ENCODE data around the gene RAB7B.
"Not testable (repeated sequence)": the region's sequence is repeated elsewhere in the genome, so short reads cannot be mapped to it uniquely, and the experiment has no call there.

RAB7B gene

DNA sequence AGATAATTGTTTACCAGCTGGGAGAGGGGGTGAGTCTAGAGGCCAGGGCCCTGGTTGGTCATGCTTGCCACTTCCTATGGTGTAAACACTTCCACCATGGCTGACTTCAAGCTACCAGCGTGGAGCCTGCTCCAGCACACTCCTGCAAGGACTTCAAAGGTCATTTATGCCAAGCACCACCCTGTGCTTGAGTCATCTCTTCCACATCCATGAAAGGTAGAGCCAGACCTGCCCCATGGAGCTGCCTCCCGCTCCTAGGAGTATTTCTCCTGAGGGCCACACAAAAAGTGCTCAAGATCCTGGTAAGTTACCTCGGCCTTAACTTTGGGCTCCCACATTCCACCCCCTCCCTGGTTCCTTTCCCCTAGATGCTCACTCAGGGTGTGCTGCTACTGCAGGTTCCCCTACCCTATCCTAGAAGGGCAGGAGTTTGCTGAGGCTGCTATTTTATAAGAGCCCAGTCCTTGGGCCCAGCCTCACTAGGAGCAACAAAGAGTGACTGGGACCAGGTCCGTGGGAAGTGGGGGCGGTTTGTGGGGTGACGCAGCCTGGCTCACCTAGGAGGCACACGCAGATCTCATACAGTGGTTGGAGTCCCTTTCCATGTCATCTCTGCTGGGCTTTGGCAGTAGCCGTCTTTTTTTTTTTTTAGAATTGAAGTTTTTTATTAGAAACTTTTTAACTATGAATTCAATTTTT is 2.4 kb downstream of the RAB7B start:
- DNase-seq: no peak
- H3K36me3 ChIP-seq (ENCODE audit: control insufficient read depth in 4 of 4, insufficient read depth in 4 of 4, low read length in 3 of 4): peaks cover 0 to 24% (median 0%) of the 10 kb centered on the region in 4 experiments
- H3K9me3 ChIP-seq (ENCODE audit: control extremely low read depth in 1 of 5, control insufficient read depth in 4 of 5, insufficient read depth in 2 of 5, low read depth in 1 of 5, low read length in 4 of 5): peaks cover 0 to 10% (median 0%) of the 10 kb centered on the region in 5 experiments
- peaks cover 0 to 54% (median 36%) of the 10 kb centered on the region in 4 experiments for H3K4me1 ChIP-seq (ENCODE audit: control extremely low read depth in 1 of 4, control insufficient read depth in 4 of 4, insufficient read depth in 4 of 4, low read length in 3 of 4)
- peak overlapping the region in 1 of 7 experiments; percentile 37 for H3K4me3 ChIP-seq (ENCODE audit: control insufficient read depth in 1 of 7, extremely low read depth in 1 of 7, insufficient read depth in 4 of 7, low read depth in 2 of 7, low read length in 6 of 7)
- ChIA-PET CTCF (interaction anchor here (0.9 to 11.4 kb wide), 5 partner anchors 11 to 105 kb away, joined by 3 to 95 read pairs (median 5); no protein-coding TSS in a partner anchor), POLR2A (no interaction called here)
- 99% methylated on average over 7 of the region's 8 CpGs for WGBS (ENCODE audit: insufficient coverage)
- no peak overlapping the region for H3K27ac ChIP-seq (ENCODE audit: insufficient read depth in 1 of 2, low read depth in 1 of 2, low read length in 2 of 2, poor library complexity in 1 of 2, severe bottlenecking in 2 of 2)
- no peaks in the 10 kb centered on the region for H3K27me3 ChIP-seq (replicated peaks in 2 of 5; ENCODE audit: control insufficient read depth in 4 of 5, insufficient read depth in 5 of 5, low read length in 4 of 5)

DNA sequence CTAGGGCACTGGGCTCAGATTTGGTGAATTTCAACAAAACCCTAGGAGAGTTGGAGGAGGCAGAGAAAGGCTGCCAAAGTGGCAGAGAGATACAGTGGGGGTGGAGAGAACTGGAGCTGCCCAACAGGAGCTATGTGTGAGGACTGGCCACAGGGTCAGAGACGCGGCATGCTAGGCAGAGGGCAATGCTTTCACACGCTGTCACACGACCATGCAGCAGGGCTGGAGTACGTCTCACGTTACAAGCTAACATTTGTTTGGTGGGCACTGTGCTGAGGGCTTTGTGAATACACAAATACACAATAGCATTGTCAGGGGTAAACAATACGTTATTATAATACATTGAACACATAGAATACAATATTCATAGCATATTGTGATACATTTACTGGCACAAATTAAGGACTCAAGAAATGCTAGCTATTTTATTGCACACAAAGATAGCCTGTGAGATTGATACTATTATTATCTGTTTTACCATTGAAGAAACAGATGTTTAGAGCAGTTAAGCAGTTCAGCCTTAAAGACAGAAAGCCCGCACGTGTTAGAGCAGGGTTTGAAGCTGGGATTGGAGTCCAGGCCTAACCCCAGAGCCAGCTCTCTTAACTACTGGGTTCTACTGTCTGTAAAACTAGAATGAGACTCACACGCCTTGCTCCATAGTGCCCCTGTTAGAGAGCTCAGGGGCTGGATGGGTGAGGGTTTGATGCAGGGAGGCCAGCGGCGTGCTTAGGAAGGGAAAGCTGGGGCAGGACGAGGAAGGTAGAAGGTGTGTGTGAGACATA is 4.5 kb downstream of the RAB7B start:
- ChIA-PET CTCF (interaction anchor here (1.0 to 11.4 kb wide), 6 partner anchors 15 to 107 kb away, joined by 3 to 95 read pairs (median 8); no protein-coding TSS in a partner anchor), POLR2A (no interaction called here)
- peaks cover 0 to 33% (median 25%) of the 10 kb centered on the region in 4 experiments for H3K4me1 ChIP-seq (ENCODE audit: control extremely low read depth in 1 of 4, control insufficient read depth in 4 of 4, insufficient read depth in 4 of 4, low read length in 3 of 4)
- 100% methylated on average over 6 of the region's 13 CpGs for WGBS (ENCODE audit: insufficient coverage)
- no peaks in the 10 kb centered on the region for H3K27me3 ChIP-seq (replicated peaks in 2 of 5; ENCODE audit: control insufficient read depth in 4 of 5, insufficient read depth in 5 of 5, low read length in 4 of 5)
- H3K9me3 ChIP-seq (ENCODE audit: control extremely low read depth in 1 of 5, control insufficient read depth in 4 of 5, insufficient read depth in 2 of 5, low read depth in 1 of 5, low read length in 4 of 5): peaks cover 0 to 10% (median 0%) of the 10 kb centered on the region in 5 experiments
- H3K36me3 ChIP-seq (ENCODE audit: control insufficient read depth in 4 of 4, insufficient read depth in 4 of 4, low read length in 3 of 4): peaks cover 0 to 30% (median 0%) of the 10 kb centered on the region in 4 experiments
- no peak overlapping the region for H3K4me3 ChIP-seq (ENCODE audit: control insufficient read depth in 1 of 7, extremely low read depth in 1 of 7, insufficient read depth in 4 of 7, low read depth in 2 of 7, low read length in 6 of 7)
- no peak overlapping the region for H3K27ac ChIP-seq (ENCODE audit: insufficient read depth in 1 of 2, low read depth in 1 of 2, low read length in 2 of 2, poor library complexity in 1 of 2, severe bottlenecking in 2 of 2)
- DNase-seq: no peak

DNA sequence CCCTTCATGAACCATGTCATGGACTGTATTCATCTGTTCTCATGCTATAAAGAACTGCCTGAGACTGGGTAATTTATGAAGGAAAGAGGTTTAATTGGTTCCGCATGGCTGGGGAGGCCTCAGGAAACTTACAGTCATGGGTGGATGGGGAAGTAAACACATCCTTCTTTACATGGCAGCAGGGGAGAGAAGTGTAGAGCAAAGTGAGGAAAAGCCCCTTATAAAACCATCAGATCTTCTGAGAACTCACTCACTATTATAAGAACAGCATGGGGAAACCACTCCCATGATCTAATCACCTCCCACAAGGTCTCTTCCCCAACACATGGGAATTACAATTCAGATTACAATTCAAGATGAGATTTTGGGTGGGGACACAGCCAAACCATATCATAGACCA is 6.6 kb downstream of the RAB7B start:
- H3K27ac ChIP-seq (ENCODE audit: insufficient read depth in 1 of 2, low read depth in 1 of 2, low read length in 2 of 2, poor library complexity in 1 of 2, severe bottlenecking in 2 of 2); H3K27me3 ChIP-seq (replicated peaks in 2 of 5; ENCODE audit: control insufficient read depth in 4 of 5, insufficient read depth in 5 of 5, low read length in 4 of 5); DNase-seq; H3K4me3 ChIP-seq (ENCODE audit: control insufficient read depth in 1 of 7, extremely low read depth in 1 of 7, insufficient read depth in 4 of 7, low read depth in 2 of 7, low read length in 6 of 7); H3K9me3 ChIP-seq (ENCODE audit: control extremely low read depth in 1 of 5, control insufficient read depth in 4 of 5, insufficient read depth in 2 of 5, low read depth in 1 of 5, low read length in 4 of 5); POLR2A ChIA-PET: not testable (repeated sequence)
- no CpG with 5 or more reads among the region's 1 CpG for WGBS (ENCODE audit: insufficient coverage)
- CTCF ChIA-PET: interaction anchor here (1.9 to 11.4 kb wide), 2 partner anchors 13 to 34 kb away, joined by 6 to 95 read pairs; no protein-coding TSS in a partner anchor
- peaks cover 0 to 48% (median 0%) of the 10 kb centered on the region in 4 experiments for H3K36me3 ChIP-seq (ENCODE audit: control insufficient read depth in 4 of 4, insufficient read depth in 4 of 4, low read length in 3 of 4)
- peaks cover 0 to 14% (median 9%) of the 10 kb centered on the region in 4 experiments for H3K4me1 ChIP-seq (ENCODE audit: control extremely low read depth in 1 of 4, control insufficient read depth in 4 of 4, insufficient read depth in 4 of 4, low read length in 3 of 4)

DNA sequence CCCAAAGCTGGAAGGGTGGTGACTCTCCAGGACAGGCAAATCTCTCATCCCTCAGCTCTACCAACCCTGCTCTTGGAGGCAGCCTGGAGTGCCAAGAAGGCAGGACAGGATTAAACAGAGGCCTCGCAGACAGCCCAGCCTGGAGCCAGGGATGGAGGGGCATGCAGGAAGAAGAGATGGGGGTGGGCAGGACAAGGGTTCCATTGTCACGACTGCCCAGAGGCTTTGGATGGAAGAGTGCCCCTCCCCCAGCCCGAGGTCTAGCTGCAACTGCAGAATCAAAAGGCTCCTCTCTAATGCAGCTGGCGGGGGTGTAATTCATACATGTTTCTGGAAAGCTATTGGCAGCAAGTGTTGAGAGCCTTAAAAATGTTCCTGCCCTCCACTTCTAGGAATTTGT is 8.8 kb downstream of the RAB7B start:
- no peak for DNase-seq
- ChIA-PET CTCF (interaction anchor here (1.3 to 11.4 kb wide), 2 partner anchors 11 to 17 kb away, joined by 3 to 95 read pairs; no protein-coding TSS in a partner anchor), POLR2A (no interaction called here)
- peaks cover 0 to 58% (median 0%) of the 10 kb centered on the region in 4 experiments for H3K36me3 ChIP-seq (ENCODE audit: control insufficient read depth in 4 of 4, insufficient read depth in 4 of 4, low read length in 3 of 4)
- 97% methylated on average over 4 of the region's 4 CpGs for WGBS (ENCODE audit: insufficient coverage)
- H3K27me3 ChIP-seq (replicated peaks in 2 of 5; ENCODE audit: control insufficient read depth in 4 of 5, insufficient read depth in 5 of 5, low read length in 4 of 5): no peaks in the 10 kb centered on the region
- no peak overlapping the region for H3K27ac ChIP-seq (ENCODE audit: insufficient read depth in 1 of 2, low read depth in 1 of 2, low read length in 2 of 2, poor library complexity in 1 of 2, severe bottlenecking in 2 of 2)
- peaks cover 0 to 10% (median 0%) of the 10 kb centered on the region in 5 experiments for H3K9me3 ChIP-seq (ENCODE audit: control extremely low read depth in 1 of 5, control insufficient read depth in 4 of 5, insufficient read depth in 2 of 5, low read depth in 1 of 5, low read length in 4 of 5)
- no peak overlapping the region for H3K4me3 ChIP-seq (ENCODE audit: control insufficient read depth in 1 of 7, extremely low read depth in 1 of 7, insufficient read depth in 4 of 7, low read depth in 2 of 7, low read length in 6 of 7)
- peaks cover 0 to 13% (median 0%) of the 10 kb centered on the region in 4 experiments for H3K4me1 ChIP-seq (ENCODE audit: control extremely low read depth in 1 of 4, control insufficient read depth in 4 of 4, insufficient read depth in 4 of 4, low read length in 3 of 4)

DNA sequence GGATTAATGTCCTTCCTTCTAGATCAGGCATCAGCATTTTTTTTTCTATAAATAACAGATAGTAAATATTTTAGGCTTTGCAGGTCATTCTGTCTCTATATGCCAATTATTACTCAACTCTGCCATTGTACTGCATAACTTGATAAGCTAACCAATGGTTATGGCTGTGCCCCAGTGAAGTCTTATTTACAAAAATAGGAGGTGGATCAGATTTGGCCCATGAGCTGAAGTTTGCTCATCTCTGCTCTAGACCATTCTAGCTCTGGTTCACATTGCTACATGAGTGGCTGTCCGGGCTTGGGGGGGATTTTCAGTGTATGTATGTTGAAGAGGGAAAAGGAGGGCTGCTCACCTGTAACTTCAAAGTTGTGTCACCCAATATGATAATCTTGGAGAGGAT is 10.1 kb downstream of the RAB7B start:
- Histone ChIP-seq H3K9me3 (ENCODE audit: control extremely low read depth in 1 of 5, control insufficient read depth in 4 of 5, insufficient read depth in 2 of 5, low read depth in 1 of 5, low read length in 4 of 5) (peaks cover 0 to 10% (median 0%) of the 10 kb centered on the region in 5 experiments), H3K36me3 (ENCODE audit: control insufficient read depth in 4 of 4, insufficient read depth in 4 of 4, low read length in 3 of 4) (peaks cover 0 to 55% (median 0%) of the 10 kb centered on the region in 4 experiments), H3K27me3 (replicated peaks in 2 of 5; ENCODE audit: control insufficient read depth in 4 of 5, insufficient read depth in 5 of 5, low read length in 4 of 5) (no peaks in the 10 kb centered on the region), H3K27ac (ENCODE audit: insufficient read depth in 1 of 2, low read depth in 1 of 2, low read length in 2 of 2, poor library complexity in 1 of 2, severe bottlenecking in 2 of 2) (no peak overlapping the region), H3K4me1 (ENCODE audit: control extremely low read depth in 1 of 4, control insufficient read depth in 4 of 4, insufficient read depth in 4 of 4, low read length in 3 of 4) (peaks cover 0 to 13% (median 0%) of the 10 kb centered on the region in 4 experiments), H3K4me3 (ENCODE audit: control insufficient read depth in 1 of 7, extremely low read depth in 1 of 7, insufficient read depth in 4 of 7, low read depth in 2 of 7, low read length in 6 of 7) (no peak overlapping the region)
- WGBS (ENCODE audit: insufficient coverage): no CpG with 5 or more reads among the region's 1 CpG
- no peak for DNase-seq
- POLR2A ChIA-PET: no interaction called here
- CTCF ChIA-PET: interaction anchor here (0.8 to 11.4 kb wide), 5 partner anchors 9 to 113 kb away, joined by 3 to 95 read pairs (median 4); no protein-coding TSS in a partner anchor

DNA sequence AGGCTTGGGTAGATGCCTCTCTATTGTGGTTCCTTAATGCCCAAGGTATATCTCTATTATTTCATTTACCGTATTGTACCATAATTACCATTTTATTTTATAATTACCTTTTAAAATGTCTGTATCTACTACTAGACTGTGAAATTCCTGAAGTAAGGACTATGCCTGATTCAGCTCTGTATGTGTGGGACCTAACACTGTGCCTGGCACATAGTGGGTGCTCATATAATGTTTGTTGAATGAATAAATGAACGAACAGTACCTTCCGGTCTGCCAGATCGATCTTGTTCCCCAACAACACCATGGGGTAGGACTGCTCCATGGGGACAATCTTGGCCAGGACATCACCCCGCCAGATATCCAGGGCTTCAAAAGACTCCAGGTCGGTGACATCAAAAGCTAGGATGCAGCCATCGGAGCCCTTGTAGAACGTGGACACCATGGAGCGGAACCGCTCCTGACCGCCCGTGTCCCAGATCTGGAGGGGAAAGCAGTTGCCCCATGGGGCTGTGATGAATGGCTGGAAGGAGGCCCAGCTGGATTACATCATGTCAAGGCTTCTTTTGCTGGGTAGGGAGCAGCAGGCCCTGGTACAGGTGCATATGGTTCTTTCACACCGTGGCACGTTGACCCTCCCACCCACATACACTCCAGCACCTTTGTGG is 10.8 kb downstream of the RAB7B start:
- Histone ChIP-seq H3K27me3 (replicated peaks in 2 of 5; ENCODE audit: control insufficient read depth in 4 of 5, insufficient read depth in 5 of 5, low read length in 4 of 5) (no peaks in the 10 kb centered on the region), H3K27ac (ENCODE audit: insufficient read depth in 1 of 2, low read depth in 1 of 2, low read length in 2 of 2, poor library complexity in 1 of 2, severe bottlenecking in 2 of 2) (no peak overlapping the region), H3K36me3 (ENCODE audit: control insufficient read depth in 4 of 4, insufficient read depth in 4 of 4, low read length in 3 of 4) (peaks cover 0 to 49% (median 0%) of the 10 kb centered on the region in 4 experiments), H3K4me1 (ENCODE audit: control extremely low read depth in 1 of 4, control insufficient read depth in 4 of 4, insufficient read depth in 4 of 4, low read length in 3 of 4) (peaks cover 0 to 13% (median 0%) of the 10 kb centered on the region in 4 experiments), H3K4me3 (ENCODE audit: control insufficient read depth in 1 of 7, extremely low read depth in 1 of 7, insufficient read depth in 4 of 7, low read depth in 2 of 7, low read length in 6 of 7) (no peak overlapping the region), H3K9me3 (ENCODE audit: control extremely low read depth in 1 of 5, control insufficient read depth in 4 of 5, insufficient read depth in 2 of 5, low read depth in 1 of 5, low read length in 4 of 5) (peaks cover 0 to 10% (median 0%) of the 10 kb centered on the region in 5 experiments)
- no peak for DNase-seq
- ChIA-PET CTCF (interaction anchor here (0.9 to 11.4 kb wide), 5 partner anchors 9 to 123 kb away, joined by 3 to 95 read pairs (median 4); no protein-coding TSS in a partner anchor), POLR2A (no interaction called here)
- WGBS (ENCODE audit: insufficient coverage): 100% methylated on average over 11 of the region's 14 CpGs

Data from common myeloid progenitor, CD34-positive (primary cell).